SK-N-SH treated with all-trans-retinoic acid at 6 μM for 48 hours (cell line): ENCODE data around the gene ALG14.

Experiments used
- CREB5 ChIP-seq: fragments of 250-450 bp; sonication (Bioruptor Pico); IDR thresholded peaks from 2 replicates; pipeline ENCODE4 v1.5.1; 2020; ENCODE audit warnings: low read depth, mild to moderate bottlenecking, moderate library complexity
- RARB ChIP-seq: fragments of 250-450 bp; sonication (Bioruptor Pico); IDR thresholded peaks from 2 replicates; pipeline ENCODE4 v1.8.0; 2021; ENCODE audit warnings: mild to moderate bottlenecking, moderate library complexity
- TCF4 ChIP-seq: fragments of 250-450 bp; sonication (Bioruptor Pico); IDR thresholded peaks from 2 replicates; pipeline ENCODE4 v1.8.0; 2021; ENCODE audit warnings: mild to moderate bottlenecking, moderate library complexity, borderline replicate concordance
- TOX ChIP-seq: fragments of 250-450 bp; sonication (Bioruptor Pico); IDR thresholded peaks from 2 replicates; pipeline ENCODE4 v1.8.0; 2021; ENCODE audit warnings: mild to moderate bottlenecking, moderate library complexity, borderline replicate concordance
- ZFP3 ChIP-seq: fragments of 250-450 bp; sonication (Bioruptor Pico); IDR thresholded peaks from 2 replicates; pipeline ENCODE4 v1.5.0; 2020; ENCODE audit warnings: mild to moderate bottlenecking, moderate library complexity
- ZFP30 ChIP-seq: fragments of 450-650 bp; formaldehyde crosslinking; IDR thresholded peaks from 2 replicates; pipeline ENCODE4 v1.5.0; 2022; ENCODE audit warnings: mild to moderate bottlenecking, moderate library complexity
- TF ChIP-seq, protein P1 (sequence below): fragments of 250-450 bp; sonication (Bioruptor Pico); IDR thresholded peaks from 2 replicates; pipeline ENCODE4 v1.8.0; 2020; ENCODE audit warnings: mild to moderate bottlenecking, moderate library complexity, borderline replicate concordance

DNA sequence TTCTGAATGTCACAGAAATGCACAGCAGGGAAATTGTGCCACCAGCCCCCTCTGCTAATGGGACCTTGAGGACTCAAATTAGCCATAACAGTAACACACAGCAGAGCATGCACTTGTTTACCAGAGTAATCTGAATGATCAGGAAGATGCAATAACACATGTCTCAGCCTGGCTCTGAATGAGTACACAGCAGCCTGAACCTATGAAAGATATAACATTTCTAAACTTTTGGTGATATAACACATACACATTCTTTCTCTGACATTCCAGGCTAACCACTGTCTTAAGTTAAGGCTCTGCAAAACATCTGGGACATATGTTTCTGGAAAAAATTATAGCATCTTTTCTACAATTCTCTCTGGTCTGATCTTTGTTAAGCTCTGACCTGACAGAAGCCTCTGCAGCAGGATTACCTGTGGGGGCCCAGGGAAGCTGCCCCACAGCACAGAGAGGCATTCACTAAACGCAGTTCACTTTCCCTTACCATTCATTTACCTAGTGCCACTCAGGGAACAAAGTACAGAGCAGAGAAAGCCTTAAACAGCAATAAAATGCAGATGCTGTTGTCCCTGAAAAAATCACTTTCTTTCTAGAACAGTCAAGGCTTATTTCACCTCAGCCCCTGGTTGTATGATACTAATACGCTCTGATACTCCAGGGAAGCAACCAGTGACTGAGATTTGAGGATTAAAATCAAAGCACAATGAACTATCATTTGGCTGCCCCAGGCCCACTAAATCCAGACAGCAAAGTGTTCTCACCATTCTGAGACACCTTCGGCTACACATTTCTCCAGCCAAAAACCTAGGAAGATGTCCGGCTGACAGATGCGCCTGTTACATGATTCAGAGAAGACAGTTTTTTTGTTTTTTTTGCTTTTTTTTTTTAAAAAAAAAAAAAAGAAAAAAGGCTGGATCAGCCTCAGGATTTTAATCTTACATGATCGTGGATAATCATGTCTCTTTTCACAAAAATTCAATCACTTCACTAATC, 91.9 kb downstream of the ALG14 start:
- TF ChIP-seq RARB (CRISPR knock-in tag): no peak
- no peak for TF ChIP-seq ZFP3 (CRISPR knock-in tag)
- TF ChIP-seq, protein P1, sequence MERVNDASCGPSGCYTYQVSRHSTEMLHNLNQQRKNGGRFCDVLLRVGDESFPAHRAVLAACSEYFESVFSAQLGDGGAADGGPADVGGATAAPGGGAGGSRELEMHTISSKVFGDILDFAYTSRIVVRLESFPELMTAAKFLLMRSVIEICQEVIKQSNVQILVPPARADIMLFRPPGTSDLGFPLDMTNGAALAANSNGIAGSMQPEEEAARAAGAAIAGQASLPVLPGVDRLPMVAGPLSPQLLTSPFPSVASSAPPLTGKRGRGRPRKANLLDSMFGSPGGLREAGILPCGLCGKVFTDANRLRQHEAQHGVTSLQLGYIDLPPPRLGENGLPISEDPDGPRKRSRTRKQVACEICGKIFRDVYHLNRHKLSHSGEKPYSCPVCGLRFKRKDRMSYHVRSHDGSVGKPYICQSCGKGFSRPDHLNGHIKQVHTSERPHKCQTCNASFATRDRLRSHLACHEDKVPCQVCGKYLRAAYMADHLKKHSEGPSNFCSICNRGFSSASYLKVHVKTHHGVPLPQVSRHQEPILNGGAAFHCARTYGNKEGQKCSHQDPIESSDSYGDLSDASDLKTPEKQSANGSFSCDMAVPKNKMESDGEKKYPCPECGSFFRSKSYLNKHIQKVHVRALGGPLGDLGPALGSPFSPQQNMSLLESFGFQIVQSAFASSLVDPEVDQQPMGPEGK (CRISPR knock-in tag): no peak
- TF ChIP-seq TCF4 (CRISPR knock-in tag): peak; percentile 62; the same call in 1 of the 2 replicates
- no peak for TF ChIP-seq TOX (CRISPR knock-in tag)
- no peak for TF ChIP-seq ZFP30 (CRISPR knock-in tag)
- TF ChIP-seq CREB5 (CRISPR knock-in tag): no peak
